ENCODE measurements around the gene PLXNA4. TPM values are rescaled to one million over a fixed set of nuclear protein-coding genes. Genes with fewer than 3 reads are reported as not detected.
"Not testable (repeated sequence)": the region's sequence is repeated elsewhere in the genome, so short reads cannot be mapped to it uniquely, and the experiment has no call there.

PLXNA4 gene
- total and polyA plus RNA-seq, 3 donors from 2014 or later: 3.4 to 5.5 (median 3.8) TPM

GRCh38 chr7:132394283-132395198 is 181.7 kb downstream of the PLXNA4 start:
- TF ChIP-seq CTCF (IDR thresholded peaks at IDR 0.05) (peak in 1 of 3 experiments; percentile 8), POLR2A (IDR thresholded peaks at IDR 0.05) (no peak)
- H3K36me3 ChIP-seq (ENCODE audit: low read depth, missing control alignments): no peaks in the 10 kb centered on the region
- no peaks in the 10 kb centered on the region for H3K4me1 ChIP-seq
- H3K9me3 ChIP-seq: no peaks in the 10 kb centered on the region
- H3K27me3 ChIP-seq: no peaks in the 10 kb centered on the region
- H3K4me3 ChIP-seq: no peak overlapping the region
- WGBS, 2 donors: 91 to 95% methylated on average over 5 to 7 of the region's 7 CpGs
- H3K27ac ChIP-seq: no peak overlapping the region
- intact Hi-C loops (cut with DNase I; ENCODE audit: low total_unique reads): no loop called here
- DNase-seq: no peak

GRCh38 chr7:132393789-132394261 is 182.4 kb downstream of the PLXNA4 start:
- TF ChIP-seq CTCF (IDR thresholded peaks at IDR 0.05) (no peak), POLR2A (IDR thresholded peaks at IDR 0.05) (no peak)
- Histone ChIP-seq H3K9me3 (no peaks in the 10 kb centered on the region), H3K27me3 (no peaks in the 10 kb centered on the region), H3K36me3 (ENCODE audit: low read depth, missing control alignments) (no peaks in the 10 kb centered on the region), H3K4me3 (no peak overlapping the region), H3K4me1 (no peaks in the 10 kb centered on the region), H3K27ac (no peak overlapping the region)
- 58% methylated on average over 9 of the region's 9 CpGs for WGBS, 2 donors
- intact Hi-C loops (cut with DNase I; ENCODE audit: low total_unique reads): no loop called here
- peak; percentile 60 for DNase-seq

GRCh38 chr7:132392713-132393112 is 183.6 kb downstream of the PLXNA4 start:
- Histone ChIP-seq H3K27me3 (no peaks in the 10 kb centered on the region), H3K27ac (no peak overlapping the region), H3K4me1 (no peaks in the 10 kb centered on the region), H3K4me3 (no peak overlapping the region), H3K9me3 (no peaks in the 10 kb centered on the region), H3K36me3 (ENCODE audit: low read depth, missing control alignments) (no peaks in the 10 kb centered on the region)
- intact Hi-C loops (cut with DNase I; ENCODE audit: low total_unique reads): no loop called here
- WGBS, 2 donors: 95 to 96% methylated on average over 6 to 8 of the region's 8 CpGs
- no peak for DNase-seq
- TF ChIP-seq POLR2A (IDR thresholded peaks at IDR 0.05) (no peak), CTCF (IDR thresholded peaks at IDR 0.05) (no peak)

GRCh38 chr7:132390705-132391104 is 185.6 kb downstream of the PLXNA4 start:
- H3K4me3 ChIP-seq: no peak overlapping the region
- peaks cover 3% of the 10 kb centered on the region for H3K4me1 ChIP-seq
- WGBS, 2 donors: 61 to 80% methylated on average over 3 of the region's 3 CpGs
- H3K36me3 ChIP-seq (ENCODE audit: low read depth, missing control alignments): no peaks in the 10 kb centered on the region
- DNase-seq: no peak
- H3K9me3 ChIP-seq: no peaks in the 10 kb centered on the region
- H3K27me3 ChIP-seq: no peaks in the 10 kb centered on the region
- no peak overlapping the region for H3K27ac ChIP-seq
- intact Hi-C loops (cut with DNase I; ENCODE audit: low total_unique reads): no loop called here
- TF ChIP-seq POLR2A (IDR thresholded peaks at IDR 0.05) (no peak), CTCF (IDR thresholded peaks at IDR 0.05) (no peak)

GRCh38 chr7:132390049-132390448 is 186.2 kb downstream of the PLXNA4 start:
- H3K4me1 ChIP-seq; H3K36me3 ChIP-seq (ENCODE audit: low read depth, missing control alignments); H3K27ac ChIP-seq; H3K4me3 ChIP-seq; H3K27me3 ChIP-seq; H3K9me3 ChIP-seq; intact Hi-C loops (cut with DNase I; ENCODE audit: low total_unique reads); DNase-seq: not testable (repeated sequence)
- WGBS, 2 donors: 89 to 95% methylated on average over 4 of the region's 4 CpGs
